ENCODE data around the gene PARP8.

Gene PARP8

DNA sequence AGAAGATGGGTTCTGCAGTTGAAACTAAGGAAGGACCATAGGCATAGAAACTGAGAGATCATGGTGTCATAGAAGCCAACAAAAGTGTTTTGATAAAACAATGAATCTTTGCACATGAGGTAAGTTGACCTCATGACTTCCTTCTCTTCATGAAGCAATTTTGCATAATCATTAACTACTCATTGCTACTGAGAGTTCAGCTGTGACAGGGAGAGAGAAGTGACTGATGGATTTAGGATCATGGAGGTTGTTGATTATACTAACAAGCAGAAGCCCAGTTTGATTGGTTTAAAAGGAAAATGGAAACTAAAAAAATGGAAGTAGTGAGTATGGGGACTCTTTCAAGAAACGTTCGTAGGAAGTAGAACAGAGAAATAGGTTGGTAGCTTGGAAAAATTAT lies 51.2 kb downstream of the PARP8 start:
- no peak overlapping the region for H3K4me3 ChIP-seq (ENCODE audit: low read depth, low read length)
- no peak overlapping the region for H3K27ac ChIP-seq
- no peaks in the 10 kb centered on the region for H3K9me3 ChIP-seq (ENCODE audit: severe bottlenecking)
- TF ChIP-seq, protein P1, sequence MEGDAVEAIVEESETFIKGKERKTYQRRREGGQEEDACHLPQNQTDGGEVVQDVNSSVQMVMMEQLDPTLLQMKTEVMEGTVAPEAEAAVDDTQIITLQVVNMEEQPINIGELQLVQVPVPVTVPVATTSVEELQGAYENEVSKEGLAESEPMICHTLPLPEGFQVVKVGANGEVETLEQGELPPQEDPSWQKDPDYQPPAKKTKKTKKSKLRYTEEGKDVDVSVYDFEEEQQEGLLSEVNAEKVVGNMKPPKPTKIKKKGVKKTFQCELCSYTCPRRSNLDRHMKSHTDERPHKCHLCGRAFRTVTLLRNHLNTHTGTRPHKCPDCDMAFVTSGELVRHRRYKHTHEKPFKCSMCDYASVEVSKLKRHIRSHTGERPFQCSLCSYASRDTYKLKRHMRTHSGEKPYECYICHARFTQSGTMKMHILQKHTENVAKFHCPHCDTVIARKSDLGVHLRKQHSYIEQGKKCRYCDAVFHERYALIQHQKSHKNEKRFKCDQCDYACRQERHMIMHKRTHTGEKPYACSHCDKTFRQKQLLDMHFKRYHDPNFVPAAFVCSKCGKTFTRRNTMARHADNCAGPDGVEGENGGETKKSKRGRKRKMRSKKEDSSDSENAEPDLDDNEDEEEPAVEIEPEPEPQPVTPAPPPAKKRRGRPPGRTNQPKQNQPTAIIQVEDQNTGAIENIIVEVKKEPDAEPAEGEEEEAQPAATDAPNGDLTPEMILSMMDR (IDR thresholded peaks at IDR 0.05; ENCODE audit: low read depth, low read length) = no peak
- H3K27me3 ChIP-seq (ENCODE audit: insufficient read depth, low read depth, severe bottlenecking) = no peaks in the 10 kb centered on the region
- no peaks in the 10 kb centered on the region for H3K36me3 ChIP-seq
- DNase-seq = no peak

DNA sequence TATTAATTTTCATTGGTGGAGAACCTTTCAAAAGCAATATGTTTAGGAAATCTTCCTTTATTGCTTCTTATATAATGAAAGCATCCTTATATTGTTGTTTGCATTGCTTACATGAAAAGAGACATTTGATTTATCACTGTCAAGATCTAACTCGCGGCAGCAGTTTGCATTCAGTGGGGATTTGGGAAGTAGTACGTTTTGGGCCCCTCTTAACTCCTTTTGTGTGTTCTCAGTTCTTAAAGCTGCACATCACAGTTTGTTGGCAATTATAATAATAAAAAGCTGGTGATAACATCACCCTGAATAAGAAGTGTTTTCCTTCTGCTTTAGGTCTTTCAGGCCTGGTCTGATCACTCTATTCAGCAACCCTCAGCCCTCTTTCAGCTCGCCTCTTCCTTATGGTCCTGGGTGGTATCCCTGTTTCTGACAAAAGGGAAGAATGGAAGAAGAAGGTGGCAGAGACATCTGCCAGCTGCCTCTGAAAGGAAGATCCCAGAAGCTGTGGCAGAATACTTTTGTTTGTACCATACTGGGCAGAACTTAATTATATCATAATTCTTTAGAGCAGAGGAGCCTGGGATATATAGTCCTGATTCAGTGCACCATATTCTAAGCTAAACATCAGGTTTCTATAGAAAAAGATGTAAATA lies 53.7 kb downstream of the PARP8 start:
- H3K27me3 ChIP-seq (ENCODE audit: insufficient read depth, low read depth, severe bottlenecking) = no peaks in the 10 kb centered on the region
- no peak overlapping the region for H3K4me3 ChIP-seq (ENCODE audit: low read depth, low read length)
- TF ChIP-seq, protein P1 (IDR thresholded peaks at IDR 0.05; ENCODE audit: low read depth, low read length) = no peak
- no peaks in the 10 kb centered on the region for H3K9me3 ChIP-seq (ENCODE audit: severe bottlenecking)
- DNase-seq = no peak
- H3K27ac ChIP-seq = no peak overlapping the region
- H3K36me3 ChIP-seq = no peaks in the 10 kb centered on the region

DNA sequence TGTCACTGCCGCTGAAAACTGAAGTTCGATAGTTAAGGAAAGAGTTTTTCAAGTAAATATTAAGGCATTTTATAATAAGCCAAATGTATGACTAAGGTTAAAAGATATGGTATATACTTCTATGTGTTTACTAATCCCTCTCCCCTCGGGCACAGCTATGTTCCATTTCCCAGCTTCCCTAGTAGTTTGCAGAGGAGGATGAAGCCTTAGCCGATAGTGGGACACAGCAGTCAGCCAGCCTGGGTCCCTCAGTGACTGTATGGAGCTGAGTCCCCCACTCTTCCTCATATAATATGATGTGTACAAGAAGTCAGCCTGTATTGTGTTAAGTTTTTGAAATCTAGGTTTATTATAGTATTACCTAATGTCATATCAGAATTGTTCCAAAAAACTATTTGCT lies 55.8 kb downstream of the PARP8 start:
- Histone ChIP-seq H3K27ac (no peak overlapping the region), H3K9me3 (ENCODE audit: severe bottlenecking) (no peaks in the 10 kb centered on the region), H3K4me3 (ENCODE audit: low read depth, low read length) (no peak overlapping the region), H3K27me3 (ENCODE audit: insufficient read depth, low read depth, severe bottlenecking) (no peaks in the 10 kb centered on the region), H3K36me3 (no peaks in the 10 kb centered on the region)
- DNase-seq = no peak
- TF ChIP-seq, protein P1 (IDR thresholded peaks at IDR 0.05; ENCODE audit: low read depth, low read length) = no peak

DNA sequence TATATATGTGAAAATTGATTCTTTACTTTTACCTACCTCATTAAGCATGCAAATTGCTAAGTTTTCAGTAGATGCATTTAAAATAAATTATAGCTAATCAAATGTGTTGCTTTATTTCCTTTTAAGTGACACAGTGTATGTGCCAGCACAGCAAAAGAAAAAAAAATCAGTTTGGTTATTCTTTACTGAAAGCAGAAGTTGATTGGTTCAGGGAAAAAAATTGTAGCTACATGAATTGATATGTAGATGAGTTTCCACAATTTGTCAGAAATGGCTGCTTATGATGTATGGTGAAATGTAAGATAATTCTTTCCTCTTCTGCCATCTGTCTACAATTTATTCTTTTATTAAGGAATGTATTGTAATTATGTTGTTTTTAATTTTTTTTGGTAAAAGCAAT lies 57.8 kb downstream of the PARP8 start:
- Histone ChIP-seq H3K9me3 (ENCODE audit: severe bottlenecking) (no peaks in the 10 kb centered on the region), H3K27me3 (ENCODE audit: insufficient read depth, low read depth, severe bottlenecking) (no peaks in the 10 kb centered on the region), H3K4me3 (ENCODE audit: low read depth, low read length) (no peak overlapping the region), H3K36me3 (no peaks in the 10 kb centered on the region), H3K27ac (no peak overlapping the region)
- TF ChIP-seq, protein P1 (IDR thresholded peaks at IDR 0.05; ENCODE audit: low read depth, low read length) = no peak
- DNase-seq = no peak

DNA sequence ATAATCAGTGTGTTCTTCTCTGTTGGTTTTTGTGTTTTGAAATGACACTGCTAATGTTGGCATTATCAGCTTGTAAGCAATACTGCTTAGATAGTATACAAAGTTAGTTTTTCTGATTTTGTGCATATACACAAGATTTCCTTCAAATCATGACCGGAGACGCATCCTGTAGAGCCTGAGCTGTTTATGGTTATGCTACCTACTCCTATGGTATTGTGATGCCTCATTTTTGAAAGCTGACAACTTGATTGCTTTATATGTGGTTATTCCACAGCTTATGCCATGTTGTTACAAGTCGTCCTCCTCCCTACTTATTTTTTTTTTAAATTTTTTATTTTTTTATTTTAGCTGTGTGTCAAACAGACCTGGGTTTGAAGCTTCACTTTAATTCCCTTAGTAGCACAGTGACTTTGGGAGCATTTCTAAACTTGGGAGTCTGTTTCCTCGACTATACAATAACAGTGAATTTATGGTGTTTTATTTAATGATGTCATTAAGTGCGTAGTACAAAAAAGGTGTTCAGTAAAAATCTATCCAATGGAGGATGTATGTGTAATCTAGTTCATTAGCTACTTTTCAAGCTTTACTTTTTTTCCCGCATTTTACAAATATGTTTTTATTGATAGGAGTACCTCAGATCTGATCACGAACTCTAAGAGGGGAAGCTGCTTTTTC lies 59.5 kb downstream of the PARP8 start:
- no peak for DNase-seq
- Histone ChIP-seq H3K4me3 (ENCODE audit: low read depth, low read length) (no peak overlapping the region), H3K9me3 (ENCODE audit: severe bottlenecking) (no peaks in the 10 kb centered on the region), H3K36me3 (no peaks in the 10 kb centered on the region), H3K27ac (no peak overlapping the region), H3K27me3 (ENCODE audit: insufficient read depth, low read depth, severe bottlenecking) (peaks cover 3% of the 10 kb centered on the region)
- TF ChIP-seq, protein P1 (IDR thresholded peaks at IDR 0.05; ENCODE audit: low read depth, low read length) = no peak
